ENCODE measurements around the gene CPPED1.
"Not testable (repeated sequence)": the region's sequence is repeated elsewhere in the genome, so short reads cannot be mapped to it uniquely, and the experiment has no call there.

- not testable (repeated sequence) for TF ChIP-seq CTCF, POLR2A, POLR2AphosphoS5 (IDR thresholded peaks at IDR 0.05)
Measured at GRCh38 chr16:12792528-12792927, 11.2 kb downstream of the CPPED1 start.

Measured in stomach (tissue), 4 donors.